GM12878 (cell line): ENCODE results near the gene LOXL3. TPM values are rescaled to one million over a fixed set of nuclear protein-coding genes. Genes with fewer than 3 reads are reported as not detected.

Source experiments
- CUX1 ChIP-seq: IDR thresholded peaks from 2 replicates; pipeline ENCODE4 v1.6.1; 2012; ENCODE audit warnings: improper control_type of control experiment, low read depth, low read length; ENCODE audit not compliant: insufficient replicate concordance
- EED ChIP-seq: sonication (generic); IDR thresholded peaks from 2 replicates; pipeline ENCODE4 v1.6.1; 2016; ENCODE audit warnings: antibody characterized with exemption, low read depth
- EP300 ChIP-seq, 2 experiments: fragments of 150-350 bp in 1 of 2; IDR thresholded peaks; 2 replicates each; pipeline ENCODE4 v1.6.1; 2011 to 2012; ENCODE audit warnings: low read depth in 2 of 2, low read length in 2 of 2, borderline replicate concordance in 1 of 2, improper control_type of control experiment in 1 of 2, inconsistent platforms in 1 of 2; ENCODE audit not compliant: control insufficient read depth in 1 of 2
- GATAD2B ChIP-seq: fragments of 450-650 bp; conservative IDR thresholded peaks from 2 replicates; pipeline ENCODE4 v1.6.1; 2017; ENCODE audit warnings: low read depth, mild to moderate bottlenecking, moderate library complexity
- KAT2A ChIP-seq: conservative IDR thresholded peaks from 2 replicates; pipeline ENCODE4 v1.6.1; 2011; ENCODE audit warnings: low read depth, low read length; ENCODE audit not compliant: control insufficient read depth
- NBN ChIP-seq: fragments of 450-650 bp; IDR thresholded peaks from 2 replicates; pipeline ENCODE4 v1.6.1; 2016
- NR2F1 ChIP-seq: fragments of 450-650 bp; conservative IDR thresholded peaks from 2 replicates; pipeline ENCODE4 v1.6.1; 2017; ENCODE audit warnings: mild to moderate bottlenecking
- PKNOX1 ChIP-seq: fragments of 450-650 bp; IDR thresholded peaks from 2 replicates; pipeline ENCODE4 v1.6.1; 2016; ENCODE audit warnings: mild to moderate bottlenecking
- POLR2AphosphoS5 ChIP-seq: IDR thresholded peaks from 2 replicates; pipeline ENCODE4 v1.6.1; 2011; ENCODE audit warnings: mild to moderate bottlenecking, low read length, inconsistent platforms
- RCOR1 ChIP-seq: conservative IDR thresholded peaks from 2 replicates; pipeline ENCODE4 v1.6.1; 2012; ENCODE audit warnings: low read depth, low read length, improper control_type of control experiment
- SREBF1 ChIP-seq: IDR thresholded peaks from 2 replicates; pipeline ENCODE4 v1.6.1; 2012; ENCODE audit warnings: mild to moderate bottlenecking, low read length
- SREBF2 ChIP-seq: IDR thresholded peaks from 2 replicates; pipeline ENCODE4 v1.6.1; 2012; ENCODE audit warnings: mild to moderate bottlenecking, low read length
- SUPT20H ChIP-seq: IDR thresholded peaks from 2 replicates; pipeline ENCODE4 v1.6.1; 2011; ENCODE audit warnings: low read depth, mild to moderate bottlenecking, low read length, moderate library complexity, borderline replicate concordance; ENCODE audit not compliant: control insufficient read depth
- TCF3 ChIP-seq: IDR thresholded peaks from 2 replicates; pipeline ENCODE4 v1.6.1; 2012; ENCODE audit warnings: low read depth, mild to moderate bottlenecking, low read length, borderline replicate concordance; ENCODE audit not compliant: insufficient read depth
- ZBTB11 ChIP-seq: fragments of 450-650 bp; formaldehyde crosslinking; IDR thresholded peaks from 2 replicates; pipeline ENCODE4 v1.5.0; 2022; ENCODE audit warnings: mild to moderate bottlenecking, missing genetic modification characterization
- ZBTB33 ChIP-seq: fragments of 450-650 bp; IDR thresholded peaks from 2 replicates; pipeline ENCODE4 v1.6.1; 2017; ENCODE audit warnings: mild to moderate bottlenecking
- ZNF207 ChIP-seq: fragments of 450-650 bp; IDR thresholded peaks from 2 replicates; pipeline ENCODE4 v1.6.1; 2014; ENCODE audit warnings: antibody characterized with exemption, mild to moderate bottlenecking, borderline replicate concordance
- polyA plus RNA-seq, 11 experiments: library from polyadenylated mRNA; depleted of rRNA in 4 of 11; unstranded in 6 of 11; stranded (reverse) in 5 of 11; fragments of >200 nt; fragmentation: Nextera tagmentation in 4 of 11; fragmentation: Illumina TruSeq in 1 of 11; extraction: Ambion mirVana in 4 of 11; extraction: Trizol in 1 of 11; gene quantifications; 1 replicate in 1 of 11; 2 replicates in 10 of 11; pipeline versions ENCODE4 v1.2.1 to v1.2.3, GENCODE V29; 2011 to 2016; ENCODE audit warnings: inconsistent platforms in 2 of 11, missing spikeins in 2 of 11, low read depth in 1 of 11
- total RNA-seq, 4 experiments: library from RNA; depleted of rRNA in 3 of 4; stranded (reverse); fragments of >200 nt in 3 of 4; fragmentation: Illumina TruSeq in 1 of 4; extraction: Trizol in 1 of 4; gene quantifications; 2 replicates each; pipeline versions ENCODE4 v1.2.1 to v1.2.3, GENCODE V29; 2013 to 2021

Gene LOXL3
- total and polyA plus RNA-seq, 10 of the 15 experiments (the other 5 are each of a cell fraction or from before 2014, with no cell fraction given) = 6.2 to 40.9 (median 23.3) TPM

- TF ChIP-seq RCOR1 (no peak), NR2F1 (no peak), NBN (no peak), SREBF2 (no peak), SUPT20H (no peak), EP300 (IDR thresholded peaks at IDR 0.05; ENCODE audit: borderline replicate concordance in 1 of 2, control insufficient read depth in 1 of 2, low read depth in 2 of 2, low read length in 2 of 2) (no peak; a peak in 1 of 4 replicates), POLR2AphosphoS5 (no peak), TCF3 (no peak), ZBTB33 (no peak), ZNF207 (no peak), ZBTB11 (no peak), GATAD2B (no peak), PKNOX1 (0 out of 2 replicates have a peak, but pooled peaks have one; percentile 6), KAT2A (no peak), CUX1 (no peak), EED (peak; percentile 68; the same call in 1 of the 2 replicates), SREBF1 (no peak)
These were observed 20.2 kb upstream of the LOXL3 start (continued) for GRCh38 chr2:74573747-74574562.
